Upper lobe of left lung (tissue), 6 donors: Measurements from ENCODE around the gene ACTA2. TPM values are rescaled to one million over a fixed set of nuclear protein-coding genes. Genes with fewer than 3 reads are reported as not detected.

Experiments used
- ATAC-seq, 2 donors: fragments of 200-7000 bp; cut with Tn5 transposase; one replicate each; pipeline ENCODE4 v1.9.1; 2022; ENCODE audit warnings: mild to moderate bottlenecking in 2 of 2, moderate library complexity in 2 of 2; ENCODE audit not compliant: low FRiP score in 2 of 2
- DNase-seq, 2 donors: peaks; one replicate each; pipeline ENCODE4 v3.0.0-alpha.2; 2019 to 2020
- H3K27ac ChIP-seq, 4 donors: fragments of 200-600 bp; sonication (generic); one replicate each; pipeline ENCODE4 v1.5.1; 2016 to 2019
- H3K27me3 ChIP-seq, 4 donors: fragments of 200-600 bp; sonication (generic); one replicate each; pipeline ENCODE4 v1.5.1; 2017 to 2019
- H3K36me3 ChIP-seq, 4 donors: fragments of 200-600 bp; sonication (generic); one replicate each; pipeline ENCODE4 v1.5.1; 2016 to 2019
- H3K4me1 ChIP-seq, 4 donors: fragments of 200-600 bp; sonication (generic); one replicate each; pipeline ENCODE4 v1.5.1; 2018 to 2019
- H3K4me3 ChIP-seq, 4 donors: fragments of 200-600 bp; sonication (generic); one replicate each; pipeline ENCODE4 v1.5.1; 2017 to 2019; ENCODE audit warnings: mild to moderate bottlenecking in 2 of 4, moderate library complexity in 1 of 4
- H3K9me3 ChIP-seq, 4 donors: fragments of 200-600 bp; sonication (generic); one replicate each; pipeline ENCODE4 v1.5.1; 2018 to 2019
- CTCF ChIP-seq, 6 experiments: fragments of 450-650 bp in 4 of 6; fragments of 200-600 bp in 2 of 6; sonication (generic) in 2 of 6; IDR thresholded peaks; one replicate each; pipeline ENCODE4 v1.5.1; 2016 to 2019; ENCODE audit warnings: antibody characterized with exemption in 6 of 6
- EP300 ChIP-seq, 4 donors: sonication (generic); formaldehyde crosslinking; IDR thresholded peaks; one replicate each; pipeline ENCODE4 v1.5.1; 2017; ENCODE audit warnings: antibody characterized with exemption in 4 of 4, control low read depth in 2 of 4
- POLR2A ChIP-seq, 4 donors: fragments of 450-650 bp; IDR thresholded peaks; one replicate each; pipeline ENCODE4 v1.5.1; 2016 to 2017; ENCODE audit warnings: antibody characterized with exemption in 4 of 4, mild to moderate bottlenecking in 2 of 4
- POLR2AphosphoS5 ChIP-seq, 2 donors: sonication (generic); formaldehyde crosslinking; IDR thresholded peaks; one replicate each; pipeline ENCODE4 v1.5.1; 2017; ENCODE audit warnings: antibody characterized with exemption in 2 of 2
- WGBS, 2 donors: methylation state at CpG; one replicate each; pipeline ENCODE4 v1.1.5; 2017 to 2018; 5-methylcytosine and 5-hydroxymethylcytosine counted together
- total RNA-seq, 6 donors: library from RNA; depleted of rRNA in 4 of 6; stranded (reverse); fragments of >200 nt in 4 of 6; gene quantifications; one replicate each; pipeline versions ENCODE4 v1.1.0 to v1.2.1, GENCODE V29; 2016 to 2021
- donor health status: DM: no; HTN: no; CAD: no; lungs with moderate emphysema.
- donor health status: DM: no; HTN: yes; CAD: no; lungs with severe emphysema.

The ACTA2 gene
- total RNA-seq, 6 donors from 2014 or later = 94.3 to 328 (median 186) TPM

GRCh38 chr10:88918191-88918905 is 34.2 kb downstream of the ACTA2 start:
- no peak for ATAC-seq
- H3K4me3 ChIP-seq = no peak overlapping the region
- WGBS, 2 donors = 93 to 96% methylated on average over 3 of the region's 3 CpGs
- no peaks in the 10 kb centered on the region for H3K27me3 ChIP-seq
- no peaks in the 10 kb centered on the region for H3K4me1 ChIP-seq
- H3K9me3 ChIP-seq = no peaks in the 10 kb centered on the region
- TF ChIP-seq POLR2A (IDR thresholded peaks at IDR 0.05) (no peak), POLR2AphosphoS5 (IDR thresholded peaks at IDR 0.05) (no peak), EP300 (IDR thresholded peaks at IDR 0.05) (no peak)
- H3K36me3 ChIP-seq = no peaks in the 10 kb centered on the region
- H3K27ac ChIP-seq = no peak overlapping the region
- DNase-seq = no peak

DNA sequence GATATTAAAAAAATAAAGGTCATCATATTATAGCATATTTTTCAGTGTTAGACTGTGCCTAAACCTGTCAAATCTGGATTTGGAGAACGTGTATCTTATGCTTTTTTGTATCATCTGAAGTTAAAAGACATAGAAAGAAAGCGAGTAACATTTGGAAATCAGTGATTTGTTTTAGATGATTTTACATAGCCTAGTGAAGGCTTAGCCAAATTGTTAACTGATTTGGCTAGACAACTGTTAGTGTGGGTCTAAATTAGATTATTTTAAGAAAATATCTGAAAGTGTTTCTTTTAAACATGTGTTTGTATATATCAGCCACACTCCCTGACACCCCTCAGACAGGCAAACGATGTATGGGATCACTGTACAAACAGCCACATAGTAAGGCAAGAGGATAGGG is 35.6 kb downstream of the ACTA2 start:
- WGBS, 2 donors = 80 to 85% methylated on average over 3 of the region's 3 CpGs

GRCh38 chr10:88916231-88916630 is 36.3 kb downstream of the ACTA2 start:
- TF ChIP-seq POLR2AphosphoS5 (IDR thresholded peaks at IDR 0.05) (no peak), EP300 (IDR thresholded peaks at IDR 0.05) (no peak), CTCF (IDR thresholded peaks at IDR 0.05) (no peak), POLR2A (IDR thresholded peaks at IDR 0.05) (no peak)
- no peaks in the 10 kb centered on the region for H3K36me3 ChIP-seq

More for the DNA sequence above, 35.6 kb downstream of the ACTA2 start:
- H3K27ac ChIP-seq = no peak overlapping the region
- H3K36me3 ChIP-seq = no peaks in the 10 kb centered on the region
- ATAC-seq (no peak), DNase-seq (no peak)
- TF ChIP-seq POLR2AphosphoS5 (IDR thresholded peaks at IDR 0.05) (no peak), POLR2A (IDR thresholded peaks at IDR 0.05) (no peak), CTCF (IDR thresholded peaks at IDR 0.05) (no peak), EP300 (IDR thresholded peaks at IDR 0.05) (no peak)
- H3K4me1 ChIP-seq = no peaks in the 10 kb centered on the region
- H3K9me3 ChIP-seq = no peaks in the 10 kb centered on the region
- no peak overlapping the region for H3K4me3 ChIP-seq
- H3K27me3 ChIP-seq = no peaks in the 10 kb centered on the region

DNA sequence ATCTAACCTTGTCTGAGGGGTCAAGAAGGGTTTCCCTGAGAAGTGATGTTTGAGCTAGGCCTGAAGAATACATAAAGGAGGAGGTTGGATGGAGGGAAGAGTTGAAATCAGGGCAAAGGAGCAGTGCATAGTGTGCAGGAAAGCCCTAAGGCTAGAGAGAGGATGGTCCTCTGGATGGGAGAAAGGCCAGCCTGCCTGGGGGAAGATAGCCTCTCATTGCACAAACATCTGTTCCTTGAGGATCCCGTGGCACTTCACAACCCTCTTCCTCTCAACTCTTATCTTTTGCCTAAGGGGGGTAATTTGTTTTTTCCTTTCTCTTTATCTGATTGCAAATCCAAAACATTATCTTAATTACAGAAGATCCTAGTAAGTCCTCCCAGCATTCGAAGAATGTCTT is 36.8 kb downstream of the ACTA2 start:
- Histone ChIP-seq H3K27ac (no peak overlapping the region), H3K27me3 (no peaks in the 10 kb centered on the region), H3K4me1 (no peaks in the 10 kb centered on the region), H3K4me3 (no peak overlapping the region), H3K9me3 (no peaks in the 10 kb centered on the region), H3K36me3 (no peaks in the 10 kb centered on the region)
- TF ChIP-seq EP300 (IDR thresholded peaks at IDR 0.05) (no peak), CTCF (IDR thresholded peaks at IDR 0.05) (no peak), POLR2A (IDR thresholded peaks at IDR 0.05) (no peak), POLR2AphosphoS5 (IDR thresholded peaks at IDR 0.05) (no peak)
- DNase-seq (no peak), ATAC-seq (no peak)
- 60 to 63% methylated on average over 2 of the region's 2 CpGs for WGBS, 2 donors

More at GRCh38 chr10:88916231-88916630, 36.3 kb downstream of the ACTA2 start:
- DNase-seq (no peak), ATAC-seq (no peak)
- no peaks in the 10 kb centered on the region for H3K4me1 ChIP-seq
- no peak overlapping the region for H3K4me3 ChIP-seq
- H3K27me3 ChIP-seq = no peaks in the 10 kb centered on the region
- H3K27ac ChIP-seq = no peak overlapping the region
- no peaks in the 10 kb centered on the region for H3K9me3 ChIP-seq

DNA sequence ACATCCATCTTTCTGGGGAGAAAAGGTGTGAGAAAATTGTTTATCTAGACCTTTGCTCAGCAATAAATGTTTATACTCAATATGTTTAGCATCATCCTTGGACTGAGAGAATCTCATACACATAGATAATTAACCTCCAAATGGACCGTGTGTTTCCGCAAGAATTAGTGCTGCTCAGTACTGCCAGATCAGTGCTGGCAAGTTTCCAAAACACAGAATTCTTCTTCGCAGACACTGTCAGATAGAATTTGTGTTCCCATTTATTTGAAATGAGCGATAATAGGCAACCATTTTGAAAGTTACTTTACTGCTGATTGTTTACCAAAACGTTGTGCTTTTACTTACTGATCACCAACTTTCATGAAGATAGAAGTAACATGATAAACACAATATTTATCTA is 38.8 kb downstream of the ACTA2 start:
- Histone ChIP-seq H3K27me3 (no peaks in the 10 kb centered on the region), H3K9me3 (no peaks in the 10 kb centered on the region), H3K36me3 (no peaks in the 10 kb centered on the region), H3K4me1 (no peaks in the 10 kb centered on the region), H3K4me3 (no peak overlapping the region), H3K27ac (no peak overlapping the region)
- DNase-seq = no peak
- no peak for ATAC-seq
- WGBS, 2 donors = 68 to 77% methylated on average over 5 of the region's 5 CpGs
- TF ChIP-seq POLR2A (IDR thresholded peaks at IDR 0.05) (no peak), POLR2AphosphoS5 (IDR thresholded peaks at IDR 0.05) (no peak), CTCF (IDR thresholded peaks at IDR 0.05) (no peak), EP300 (IDR thresholded peaks at IDR 0.05) (no peak)
